ENCODE measurements around the gene SNAPIN. TPM values are rescaled to one million over a fixed set of nuclear protein-coding genes. Genes with fewer than 3 reads are reported as not detected.
A peak's percentile ranks its signal among the peaks of the same experiment; 100 is the strongest.

Gene SNAPIN, protein sequence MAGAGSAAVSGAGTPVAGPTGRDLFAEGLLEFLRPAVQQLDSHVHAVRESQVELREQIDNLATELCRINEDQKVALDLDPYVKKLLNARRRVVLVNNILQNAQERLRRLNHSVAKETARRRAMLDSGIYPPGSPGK
- total RNA-seq (10 to 100 TPM; 31.6 to 48.9 (median 38.4) TPM), polyA plus RNA-seq (10 to 100 TPM; 41.3 to 70.2 TPM)
- long read RNA-seq, donor 1, transcript SNAPIN-202 (3 exons, 922 nt) = minor isoform, 10 of 67 reads
- long read RNA-seq, donor 1, transcript SNAPIN-201 (4 exons, 1,030 nt) = major isoform, 41 of 67 reads
- long read RNA-seq, donor 1, transcript SNAPIN-204 (2 exons, 1,205 nt) = minor isoform, 10 of 67 reads
- long read RNA-seq, donor 1, partial matches to known transcripts = 0 of 67 reads
- long read RNA-seq, donor 1, other reads (novel, unspliced or antisense) = 5 of 67 reads
- long read RNA-seq, donor 2, transcript SNAPIN-201 (4 exons, 1,030 nt) = major isoform, 50 of 56 reads
- long read RNA-seq, donor 2, partial matches to known transcripts = 0 of 56 reads
- long read RNA-seq, donor 2, other reads (novel, unspliced or antisense) = 0 of 56 reads
- long read RNA-seq, donor 3, transcript SNAPIN-201 (4 exons, 1,030 nt) = major isoform, 39 of 51 reads
- long read RNA-seq, donor 3, transcript SNAPIN-202 (3 exons, 922 nt) = minor isoform, 8 of 51 reads
- long read RNA-seq, donor 3, partial matches to known transcripts = 0 of 51 reads
- long read RNA-seq, donor 3, other reads (novel, unspliced or antisense) = 3 of 51 reads

GRCh38 chr1:153658400-153659174 is at the start of gene SNAPIN:
TSS of gene SNAPIN (plus strand) at chr1:153658703. CDS start at chr1:153658744, 41 bp downstream.
- intact Hi-C loops (cut with DNase I) = no loop called here
- Histone ChIP-seq H3K27ac (peak within 1 kb of the TSS; percentile 86 to 91), H3K27me3 (no peaks in the 10 kb centered on the region), H3K9me3 (no peaks in the 10 kb centered on the region), H3K4me1 (ENCODE audit: insufficient read depth) (peaks cover 2% of the 10 kb centered on the region), H3K4me3 (peak within 1 kb of the TSS; percentile 57), H3K36me3 (no peaks in the 10 kb centered on the region)
- peak; percentile 90 to 93 (median 91) for DNase-seq
- TF ChIP-seq POLR2A (IDR thresholded peaks at IDR 0.05) (peak; percentile 72), EP300 (IDR thresholded peaks at IDR 0.05) (peak; percentile 49)
- TF ChIP-seq, protein P1, sequence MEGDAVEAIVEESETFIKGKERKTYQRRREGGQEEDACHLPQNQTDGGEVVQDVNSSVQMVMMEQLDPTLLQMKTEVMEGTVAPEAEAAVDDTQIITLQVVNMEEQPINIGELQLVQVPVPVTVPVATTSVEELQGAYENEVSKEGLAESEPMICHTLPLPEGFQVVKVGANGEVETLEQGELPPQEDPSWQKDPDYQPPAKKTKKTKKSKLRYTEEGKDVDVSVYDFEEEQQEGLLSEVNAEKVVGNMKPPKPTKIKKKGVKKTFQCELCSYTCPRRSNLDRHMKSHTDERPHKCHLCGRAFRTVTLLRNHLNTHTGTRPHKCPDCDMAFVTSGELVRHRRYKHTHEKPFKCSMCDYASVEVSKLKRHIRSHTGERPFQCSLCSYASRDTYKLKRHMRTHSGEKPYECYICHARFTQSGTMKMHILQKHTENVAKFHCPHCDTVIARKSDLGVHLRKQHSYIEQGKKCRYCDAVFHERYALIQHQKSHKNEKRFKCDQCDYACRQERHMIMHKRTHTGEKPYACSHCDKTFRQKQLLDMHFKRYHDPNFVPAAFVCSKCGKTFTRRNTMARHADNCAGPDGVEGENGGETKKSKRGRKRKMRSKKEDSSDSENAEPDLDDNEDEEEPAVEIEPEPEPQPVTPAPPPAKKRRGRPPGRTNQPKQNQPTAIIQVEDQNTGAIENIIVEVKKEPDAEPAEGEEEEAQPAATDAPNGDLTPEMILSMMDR (IDR thresholded peaks at IDR 0.05) = peak in 2 of 3 donors; percentile 23 to 30
- WGBS, 3 donors = 2% methylated on average over 36 to 53 of the region's 53 CpGs

- TF ChIP-seq EP300 (IDR thresholded peaks at IDR 0.05) = no peak
- no peak for TF ChIP-seq POLR2A (IDR thresholded peaks at IDR 0.05)
- TF ChIP-seq, protein P1 (IDR thresholded peaks at IDR 0.05) = no peak
- no peaks in the 10 kb centered on the region for H3K36me3 ChIP-seq
- intact Hi-C loops (cut with DNase I) = no loop called here
- peak overlapping the region; percentile 39 to 72 for H3K27ac ChIP-seq
- H3K27me3 ChIP-seq = no peaks in the 10 kb centered on the region
- H3K4me3 ChIP-seq = peak overlapping the region; percentile 24
- WGBS, 3 donors = 29 to 42% (median 30%) methylated on average over 17 to 19 of the region's 19 CpGs
- DNase-seq = peak; percentile 74 to 80 (median 77)
- no peaks in the 10 kb centered on the region for H3K9me3 ChIP-seq
- peaks cover 27% of the 10 kb centered on the region for H3K4me1 ChIP-seq (ENCODE audit: insufficient read depth)
Observed at GRCh38 chr1:153608742-153609584, 49.5 kb upstream of the SNAPIN start.

DNA sequence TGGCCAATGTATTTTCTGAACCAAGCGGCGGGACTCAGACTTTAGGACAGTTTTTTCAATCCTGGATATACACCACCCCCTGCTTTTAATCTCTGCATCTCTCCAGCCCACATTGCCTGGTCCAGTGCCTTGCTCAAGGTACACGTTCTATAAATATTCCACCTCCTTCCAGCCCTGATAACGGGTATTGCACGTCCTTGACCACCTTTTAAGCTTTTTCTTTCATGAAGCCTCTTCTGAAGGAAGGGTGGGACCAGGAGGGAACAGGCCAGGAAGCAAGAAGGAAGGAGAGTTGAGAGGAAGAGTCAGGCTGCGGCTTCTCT is 49.0 kb upstream of the SNAPIN start:
- Histone ChIP-seq H3K27ac (peak overlapping the region; percentile 39 to 72), H3K9me3 (no peaks in the 10 kb centered on the region), H3K36me3 (no peaks in the 10 kb centered on the region), H3K4me1 (ENCODE audit: insufficient read depth) (peaks cover 27% of the 10 kb centered on the region), H3K27me3 (no peaks in the 10 kb centered on the region), H3K4me3 (no peak overlapping the region)
- TF ChIP-seq EP300 (IDR thresholded peaks at IDR 0.05) (no peak), POLR2A (IDR thresholded peaks at IDR 0.05) (no peak)
- TF ChIP-seq, protein P1 (IDR thresholded peaks at IDR 0.05) = no peak
- no peak for DNase-seq
- WGBS, 3 donors = 41 to 50% (median 46%) methylated on average over 6 of the region's 6 CpGs
- intact Hi-C loops (cut with DNase I) = no loop called here

Data from ovary (tissue), 10 donors.